Astrocyte (in vitro differentiated cells and primary cell): ENCODE results near the gene RGCC.

ENCODE experiments used
- CTCF ChIP-seq: IDR thresholded peaks from 2 replicates; pipeline ENCODE4 v1.5.1; 2011; ENCODE audit warnings: low read depth, mild to moderate bottlenecking, inconsistent platforms, low read length, moderate library complexity; ENCODE audit not compliant: insufficient read depth
- EZH2 ChIP-seq: IDR thresholded peaks from 2 replicates; pipeline ENCODE4 v1.6.1; 2012; ENCODE audit warnings: mild to moderate bottlenecking, low read length, inconsistent platforms; ENCODE audit not compliant: insufficient read depth

GRCh38 chr13:41467425-41467945 is 10.1 kb downstream of the RGCC start:
- no peak for TF ChIP-seq CTCF
- TF ChIP-seq EZH2: no peak
